Transverse colon (tissue), 4 donors: ENCODE measurements around the gene OSBPL2. TPM values are rescaled to one million over a fixed set of nuclear protein-coding genes. Genes with fewer than 3 reads are reported as not detected.

Source experiments
- DNase-seq: peaks from one replicate; pipeline ENCODE4 v3.0.0-alpha.2; 2019
- H3K27ac ChIP-seq, 4 donors: fragments of 200-600 bp; sonication (generic); 2 replicates each; pipeline ENCODE4 v1.5.1; 2016 to 2018; ENCODE audit warnings: inconsistent platforms in 4 of 4
- H3K27me3 ChIP-seq: fragments of 200-600 bp; sonication (generic); 2 replicates; pipeline ENCODE4 v1.5.1; 2017; ENCODE audit warnings: inconsistent platforms
- H3K36me3 ChIP-seq, 4 donors: fragments of 200-600 bp; sonication (generic); 2 replicates each; pipeline ENCODE4 v1.5.1; 2017 to 2019; ENCODE audit warnings: inconsistent platforms in 4 of 4
- H3K4me1 ChIP-seq, 4 donors: fragments of 200-600 bp; sonication (generic); 2 replicates each; pipeline ENCODE4 v1.5.1; 2017 to 2020; ENCODE audit warnings: inconsistent platforms in 4 of 4
- H3K4me3 ChIP-seq, 4 donors: fragments of 200-600 bp; sonication (generic); 1 replicate in 1 of 4; 2 replicates in 3 of 4; pipeline versions ENCODE4 v1.5.1 to v1.6.1; 2017 to 2019; ENCODE audit warnings: inconsistent platforms in 4 of 4
- H3K9me3 ChIP-seq, 2 donors: fragments of 200-600 bp; sonication (generic); 2 replicates each; pipeline ENCODE4 v1.5.1; 2017 to 2019; ENCODE audit warnings: inconsistent platforms in 2 of 2
- CTCF ChIP-seq, 5 experiments: fragments of 200-600 bp in 3 of 5; fragments of 450-650 bp in 2 of 5; sonication (generic) in 3 of 5; IDR thresholded peaks; 1 replicate in 2 of 5; 2 replicates in 3 of 5; pipeline ENCODE4 v1.5.1; 2016 to 2017; ENCODE audit warnings: antibody characterized with exemption in 5 of 5, inconsistent platforms in 3 of 5, mild to moderate bottlenecking in 2 of 5, moderate library complexity in 1 of 5
- EP300 ChIP-seq: sonication (generic); formaldehyde crosslinking; IDR thresholded peaks from one replicate; pipeline ENCODE4 v1.6.1; 2017; ENCODE audit warnings: antibody characterized with exemption, low read depth
- POLR2A ChIP-seq: fragments of 450-650 bp; IDR thresholded peaks from one replicate; pipeline ENCODE4 v1.6.1; 2016; ENCODE audit warnings: antibody characterized with exemption, mild to moderate bottlenecking, moderate library complexity
- POLR2AphosphoS5 ChIP-seq, 3 donors: sonication (generic); formaldehyde crosslinking; IDR thresholded peaks; one replicate each; pipeline ENCODE4 v1.6.1; 2016; ENCODE audit warnings: antibody characterized with exemption in 3 of 3
- WGBS, 2 donors: methylation state at CpG; one replicate each; pipeline ENCODE4 v1.1.5; 2018; ENCODE audit warnings: low coverage in 1 of 2; 5-methylcytosine and 5-hydroxymethylcytosine counted together
- in situ Hi-C, 4 donors: fragments of 200-750 bp; cut with MboI; loops; one replicate each; pipeline versions ENCODE4 v1.15.0 to v1.15.1; 2017; ENCODE audit warnings: low sequenced_read_pairs in 3 of 4, low pct_ligation_motif_present in 1 of 4, low pct_unique_long_range_greater_than_20kb in 1 of 4
- intact Hi-C: fragments of 100-400 bp; cut with DNase I; formaldehyde crosslinking; loops from one replicate; pipeline ENCODE4 v1.15.1; 2023; ENCODE audit warnings: low total_unique reads
- total RNA-seq, 4 donors: library from RNA; depleted of rRNA; stranded (reverse); fragments of >200 nt; gene quantifications; one replicate each; pipeline ENCODE4 v1.1.0, GENCODE V29; 2016

The OSBPL2 gene
- total RNA-seq, 4 donors from 2014 or later = 36.2 to 101 (median 73.3) TPM

DNA sequence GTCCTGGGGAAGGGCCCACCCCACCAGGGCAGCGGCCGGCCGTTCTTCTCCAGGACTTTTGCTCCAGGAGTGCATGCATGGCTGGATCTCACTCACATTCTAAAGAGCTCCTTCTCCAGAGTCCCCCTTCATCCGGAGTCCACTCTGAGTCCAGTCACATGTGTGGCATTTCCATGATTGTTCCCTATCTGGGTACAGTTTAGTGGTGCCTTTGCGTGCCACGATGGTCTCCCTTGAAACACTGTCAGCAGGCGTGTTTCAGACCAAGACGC lies 20.9 kb downstream of the OSBPL2 start:
- no peak overlapping the region for H3K4me3 ChIP-seq
- 96% methylated on average over 8 of the region's 8 CpGs; no CpG with 5 or more reads in 1 of the 2 donors for WGBS, 2 donors
- peaks cover 0 to 32% (median 11%) of the 10 kb centered on the region in 4 donors for H3K36me3 ChIP-seq
- no peak for DNase-seq
- no peaks in the 10 kb centered on the region for H3K27me3 ChIP-seq
- no peaks in the 10 kb centered on the region for H3K9me3 ChIP-seq
- in situ Hi-C loops = no loop called here
- intact Hi-C loops = no loop called here
- no peak for TF ChIP-seq POLR2AphosphoS5 (IDR thresholded peaks at IDR 0.05)
- no peak for TF ChIP-seq EP300
- no peak for TF ChIP-seq POLR2A
- no peak for TF ChIP-seq CTCF (IDR thresholded peaks at IDR 0.05)
- H3K27ac ChIP-seq = no peak overlapping the region
- peaks cover 0 to 4% (median 0%) of the 10 kb centered on the region in 4 donors for H3K4me1 ChIP-seq

GRCh38 chr20:62262064-62262463 lies 23.7 kb downstream of the OSBPL2 start:
- peaks cover 0 to 4% (median 0%) of the 10 kb centered on the region in 4 donors for H3K4me1 ChIP-seq
- H3K27ac ChIP-seq = no peak overlapping the region
- H3K4me3 ChIP-seq = no peak overlapping the region
- peaks cover 0 to 40% (median 16%) of the 10 kb centered on the region in 4 donors for H3K36me3 ChIP-seq
- 85 to 97% methylated on average over 5 to 10 of the region's 10 CpGs for WGBS, 2 donors
- no peaks in the 10 kb centered on the region for H3K27me3 ChIP-seq
- in situ Hi-C loops = no loop called here
- DNase-seq = no peak
- intact Hi-C loops = no loop called here
- no peaks in the 10 kb centered on the region for H3K9me3 ChIP-seq
- TF ChIP-seq CTCF (IDR thresholded peaks at IDR 0.05) (no peak), EP300 (no peak), POLR2AphosphoS5 (IDR thresholded peaks at IDR 0.05) (no peak), POLR2A (no peak)

- in situ Hi-C loops (no loop called here), intact Hi-C loops (no loop called here)
- no peak for TF ChIP-seq CTCF (IDR thresholded peaks at IDR 0.05)
- TF ChIP-seq POLR2A = no peak
- no peak for TF ChIP-seq EP300
- no peak for TF ChIP-seq POLR2AphosphoS5 (IDR thresholded peaks at IDR 0.05)
- DNase-seq = no peak
- no peaks in the 10 kb centered on the region for H3K27me3 ChIP-seq
- H3K4me3 ChIP-seq = no peak overlapping the region
- no peaks in the 10 kb centered on the region for H3K9me3 ChIP-seq
- peaks cover 0 to 39% (median 15%) of the 10 kb centered on the region in 4 donors for H3K36me3 ChIP-seq
- 96 to 100% methylated on average over 4 to 14 of the region's 14 CpGs for WGBS, 2 donors
- no peak overlapping the region for H3K27ac ChIP-seq
- H3K4me1 ChIP-seq = peaks cover 0 to 1% (median 0%) of the 10 kb centered on the region in 4 donors
These were observed 25.1 kb downstream of the OSBPL2 start for GRCh38 chr20:62263396-62263795.

DNA sequence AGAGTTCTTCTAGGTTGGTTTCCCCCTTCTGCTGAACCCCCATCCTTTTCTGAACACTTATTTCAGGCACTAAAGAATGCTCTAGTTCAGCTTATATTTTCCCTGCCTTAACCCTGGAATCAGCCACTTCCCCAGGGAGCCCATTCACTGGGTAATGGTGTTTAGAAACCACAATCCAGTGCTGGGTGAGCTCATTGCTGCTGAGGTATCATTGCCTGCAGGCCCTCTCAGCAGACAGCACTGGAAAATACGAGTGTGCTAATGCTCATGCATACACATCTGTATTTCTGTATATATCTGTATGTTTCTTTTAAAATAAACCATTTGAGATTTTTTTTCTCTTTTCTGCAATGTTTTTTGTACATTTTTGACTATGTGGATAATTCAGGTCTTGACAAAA lies 27.0 kb downstream of the OSBPL2 start:
- no peaks in the 10 kb centered on the region for H3K27me3 ChIP-seq
- peaks cover 0 to 34% (median 16%) of the 10 kb centered on the region in 4 donors for H3K36me3 ChIP-seq
- H3K4me1 ChIP-seq = no peaks in the 10 kb centered on the region
- no peaks in the 10 kb centered on the region for H3K9me3 ChIP-seq
- in situ Hi-C loops = no loop called here
- DNase-seq = no peak
- H3K4me3 ChIP-seq = no peak overlapping the region
- 100% methylated on average over 1 of the region's 1 CpG for WGBS, 2 donors
- TF ChIP-seq POLR2A = no peak
- TF ChIP-seq EP300 = no peak
- no peak for TF ChIP-seq POLR2AphosphoS5 (IDR thresholded peaks at IDR 0.05)
- no peak for TF ChIP-seq CTCF (IDR thresholded peaks at IDR 0.05)
- H3K27ac ChIP-seq = no peak overlapping the region
- intact Hi-C loops = no loop called here
